Measurements from ENCODE around the gene LRRC8A.
A peak's percentile ranks its signal among the peaks of the same experiment; 100 is the strongest.
"Not testable (repeated sequence)": the region's sequence is repeated elsewhere in the genome, so short reads cannot be mapped to it uniquely, and the experiment has no call there.

Gene LRRC8A

DNA sequence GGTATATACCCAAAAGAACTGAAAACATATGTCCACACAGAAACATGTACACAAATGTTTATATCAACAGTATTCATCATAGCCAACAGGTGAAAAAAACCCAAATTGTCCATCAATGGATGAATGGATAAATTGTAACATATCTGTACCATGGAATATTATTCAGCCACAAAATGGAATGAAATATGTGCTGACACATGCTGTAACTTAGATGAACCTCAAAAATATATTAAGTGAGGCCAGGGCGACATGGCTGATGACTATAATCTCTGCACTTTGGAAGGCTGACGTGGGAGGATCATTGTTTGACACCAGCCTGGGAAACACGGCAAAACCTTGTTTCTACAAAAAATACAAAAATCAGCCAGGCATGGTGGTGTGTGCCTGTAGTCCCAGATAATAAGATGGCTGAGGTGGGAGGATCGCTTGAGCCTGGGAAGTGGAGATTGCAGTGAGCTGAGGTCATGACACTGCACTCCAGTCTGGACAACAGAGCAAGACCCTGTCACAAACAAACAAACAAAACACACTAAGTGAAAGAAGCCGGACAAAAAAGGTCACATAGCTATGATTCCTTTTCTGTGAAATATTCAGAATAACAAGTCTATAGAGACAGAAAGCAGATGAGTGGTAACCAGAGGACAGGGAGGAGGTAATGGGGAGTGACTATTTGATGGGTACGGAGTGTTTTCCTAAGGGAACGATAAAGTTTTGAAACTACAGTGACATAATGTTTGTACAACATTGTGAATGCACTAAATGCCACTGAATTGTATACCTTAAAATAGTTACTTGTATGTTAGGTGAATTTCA is 11.6 kb upstream of the LRRC8A start:
- DNase-seq: no peak

DNA sequence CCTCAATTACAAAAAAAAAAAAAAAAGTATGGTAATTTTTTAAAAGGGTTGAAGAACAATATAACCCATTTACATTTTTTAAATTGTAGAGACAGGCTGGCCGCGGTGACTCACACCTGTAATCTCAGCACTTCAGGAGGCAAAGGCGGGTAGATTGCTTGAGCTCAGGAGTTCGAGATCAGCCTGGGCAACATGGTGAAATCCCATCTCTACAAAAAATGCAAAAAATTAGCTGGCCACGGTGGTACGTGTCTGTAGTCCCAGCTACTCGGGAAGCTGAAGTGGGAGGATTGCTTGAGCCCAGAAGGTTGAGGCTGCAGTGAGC is 11.0 kb upstream of the LRRC8A start:
- not testable (repeated sequence) for DNase-seq

DNA sequence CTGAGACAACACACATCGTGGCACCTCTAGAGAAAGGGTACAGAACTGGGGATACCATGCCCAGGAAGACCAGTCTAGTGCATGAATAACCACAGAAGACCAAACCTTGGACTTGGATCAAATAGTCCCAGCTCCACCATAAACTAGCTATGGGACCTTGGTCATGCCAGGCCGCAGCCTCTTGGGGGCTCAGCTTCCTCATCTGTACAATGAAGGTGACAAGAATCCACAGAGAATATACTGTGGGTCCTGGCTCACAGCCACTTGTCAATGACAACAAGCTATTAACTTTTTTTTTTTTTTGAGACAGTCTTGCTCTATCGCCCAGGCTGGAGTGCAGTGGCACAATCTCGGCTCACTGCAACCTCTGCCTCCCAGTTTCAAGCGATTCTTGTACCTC is 4.1 kb upstream of the LRRC8A start:
- DNase-seq: no peak

DNA sequence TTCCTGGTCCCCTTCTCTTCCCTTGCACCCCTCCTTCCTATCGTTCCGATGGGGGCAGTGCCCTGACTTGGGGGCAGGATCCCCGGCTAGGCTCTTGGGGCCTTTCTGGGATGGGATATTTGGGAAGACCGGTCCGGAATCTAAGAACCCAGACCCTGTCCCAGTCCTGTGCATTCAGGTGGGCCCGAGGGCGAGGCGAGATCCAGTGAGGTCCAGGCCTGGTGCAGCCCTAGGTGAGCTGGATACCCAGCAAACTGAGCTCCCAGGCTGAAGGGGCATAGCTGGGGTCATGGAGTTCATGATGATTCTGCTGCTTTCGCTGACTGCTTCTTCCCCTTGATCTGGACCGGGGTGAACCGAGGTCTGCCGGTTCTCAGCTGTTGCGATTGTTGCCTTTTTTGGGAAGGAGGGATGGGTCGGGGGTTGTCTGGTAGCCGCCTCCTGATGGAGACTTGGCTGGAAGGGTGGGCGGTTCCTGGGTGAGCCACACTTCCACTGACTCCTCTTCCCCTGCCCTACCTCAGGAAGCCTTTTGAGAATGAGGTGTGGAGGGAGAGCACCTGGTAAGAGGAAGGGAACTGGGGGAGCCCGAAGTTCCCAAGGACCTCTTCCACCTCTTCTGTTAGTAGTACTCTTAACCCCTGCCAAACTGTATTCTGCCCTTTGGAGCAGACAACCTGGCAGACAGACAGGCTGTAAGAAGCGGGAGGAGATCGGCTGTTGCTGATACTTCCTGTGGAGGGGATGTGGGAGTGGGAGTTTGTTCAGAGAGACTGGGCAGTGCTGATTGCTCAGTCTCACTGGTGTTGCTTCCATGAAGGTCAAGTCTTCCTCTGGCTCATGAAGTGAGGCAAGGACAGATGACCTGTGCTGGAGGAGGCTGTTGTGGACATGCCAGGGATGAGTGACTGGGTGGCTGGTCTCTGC is 1.0 kb downstream of the LRRC8A start:
- DNase-seq: peak in 1 of 14 donors; percentile 73

DNA sequence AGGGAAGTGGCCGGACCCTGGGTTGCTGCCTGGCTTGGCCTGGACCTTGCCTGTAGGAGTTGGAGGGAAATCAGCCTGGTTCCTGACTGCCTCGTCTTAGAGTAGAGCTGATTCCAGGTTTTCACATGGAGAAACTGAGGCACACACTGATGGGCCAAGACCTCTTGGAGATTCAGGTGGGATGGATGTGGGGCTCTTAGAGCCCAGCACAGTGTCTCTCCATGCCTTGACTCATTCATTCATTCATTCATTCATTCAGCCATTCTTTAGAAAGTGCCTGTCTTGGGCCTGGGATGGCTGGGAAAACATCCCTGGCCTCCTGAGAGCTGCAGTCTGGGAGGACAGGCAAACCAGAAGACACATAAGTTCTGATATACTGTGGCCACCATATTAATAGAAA is 2.2 kb downstream of the LRRC8A start:
- no peak for DNase-seq

DNA sequence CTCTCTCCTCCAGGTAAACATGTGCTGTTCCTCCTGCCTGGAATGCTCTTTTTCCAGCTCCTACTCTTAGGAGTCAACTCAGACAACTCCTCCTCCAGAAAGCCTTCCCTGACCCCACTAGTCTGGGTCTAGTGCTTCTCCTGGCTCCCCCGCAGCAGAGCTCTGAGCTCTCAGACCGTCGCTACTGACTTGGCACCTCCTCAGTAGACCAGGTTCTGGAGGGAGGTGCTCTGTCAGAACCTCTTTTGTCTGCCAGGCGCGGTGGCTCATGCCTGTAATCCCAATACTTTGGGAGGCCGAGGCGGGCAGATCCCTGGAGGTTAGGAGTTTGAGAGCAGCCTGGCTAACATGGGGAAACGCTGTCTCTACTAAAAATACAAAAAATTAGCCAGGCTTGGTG is 3.4 kb downstream of the LRRC8A start:
- peak in 1 of 14 donors; percentile 65 for DNase-seq

DNA sequence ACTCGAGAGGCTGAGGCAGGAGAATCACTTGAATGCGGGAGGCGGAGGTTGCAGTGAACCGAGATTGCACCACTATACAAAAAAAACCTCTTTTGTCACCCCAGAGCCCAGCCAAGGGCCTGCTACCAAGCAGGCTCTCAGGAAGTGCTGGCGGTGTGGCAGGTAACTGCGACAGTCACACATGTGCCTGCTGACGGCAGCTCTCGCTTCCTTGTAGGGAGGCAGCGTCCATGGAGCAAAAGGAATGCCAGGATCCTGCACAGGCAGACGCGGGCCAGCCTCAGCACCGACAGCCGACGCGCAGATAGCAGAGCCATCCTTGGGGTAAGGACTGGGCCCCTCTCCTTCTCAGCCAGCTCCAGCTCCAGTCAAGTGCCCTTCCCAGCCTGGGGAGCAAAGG is 3.9 kb downstream of the LRRC8A start:
- DNase-seq: peak in 1 of 14 donors; percentile 50

DNA sequence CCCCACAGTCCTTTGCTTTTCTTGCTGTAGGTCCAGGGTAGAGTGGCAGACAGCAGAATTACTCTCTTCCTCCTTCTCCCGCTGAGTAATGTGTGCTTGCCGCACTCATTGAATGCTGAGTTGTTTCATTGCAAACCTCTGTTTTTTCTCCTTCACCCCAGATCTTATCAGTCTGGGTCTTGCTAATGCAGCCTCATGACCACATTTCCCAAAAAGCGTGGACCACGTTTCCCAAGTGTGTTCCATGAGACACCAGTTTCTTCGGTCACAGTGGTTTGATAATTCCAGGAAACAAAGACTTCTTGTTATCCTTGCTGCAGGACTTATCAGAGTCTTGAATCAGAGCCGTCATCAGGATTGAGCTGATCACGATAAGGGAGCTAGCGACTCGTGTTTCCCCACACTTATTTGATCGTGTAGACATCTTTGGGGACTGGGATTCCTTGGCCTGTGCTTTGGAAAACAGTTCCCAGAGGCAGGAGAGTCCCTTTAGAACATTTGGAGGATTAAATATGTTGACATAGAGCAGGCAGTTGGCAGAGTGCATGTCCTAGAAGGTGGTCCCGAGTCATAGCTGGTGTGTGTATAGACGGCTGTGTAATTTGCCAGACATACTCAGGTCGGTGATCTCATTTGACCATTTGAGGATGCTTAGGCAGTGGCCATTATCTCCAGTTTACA is 4.4 kb downstream of the LRRC8A start:
- DNase-seq: no peak

DNA sequence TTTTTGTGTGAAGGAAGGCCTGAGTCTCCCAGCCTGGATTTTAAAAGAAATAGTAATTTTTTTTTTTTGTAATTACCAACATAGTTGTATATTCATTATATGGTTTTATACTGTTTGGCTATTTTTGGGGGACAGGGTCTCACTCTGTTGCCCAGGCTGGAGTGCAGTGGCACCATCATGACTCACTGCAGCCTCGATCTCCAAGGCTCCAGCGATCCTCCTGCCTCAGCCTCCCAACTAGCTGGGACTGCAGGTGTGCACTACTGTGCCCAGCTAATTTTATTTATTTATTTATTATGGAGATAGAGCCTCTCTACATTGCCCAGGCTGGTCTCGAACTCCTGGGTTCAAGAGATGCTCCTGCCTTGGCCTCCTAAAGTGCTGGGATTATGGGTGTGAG is 5.1 kb downstream of the LRRC8A start:
- no peak for DNase-seq

DNA sequence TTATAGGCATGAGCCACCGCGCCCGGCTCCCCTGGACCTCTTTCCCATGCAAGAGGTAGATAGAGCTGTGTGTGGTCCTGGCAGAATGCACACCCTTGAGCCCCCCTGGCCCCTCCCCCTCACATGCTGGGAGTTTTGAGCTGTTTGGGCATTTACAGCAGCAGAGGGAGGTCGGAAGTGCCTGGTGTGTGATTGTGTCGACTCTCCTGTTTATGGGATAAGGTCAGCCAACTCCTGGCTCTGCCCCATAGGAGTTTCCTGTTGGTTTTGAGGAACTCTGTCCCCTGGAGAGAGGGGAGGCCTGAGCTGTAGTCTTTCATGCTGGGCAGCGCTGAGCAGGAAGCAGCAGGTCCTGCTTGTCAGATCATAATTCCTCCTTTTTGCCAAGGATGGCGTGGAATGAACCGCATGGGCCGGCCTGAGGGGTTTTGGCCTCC is 6.0 kb downstream of the LRRC8A start:
- peak in 1 of 14 donors; percentile 21 for DNase-seq

DNA sequence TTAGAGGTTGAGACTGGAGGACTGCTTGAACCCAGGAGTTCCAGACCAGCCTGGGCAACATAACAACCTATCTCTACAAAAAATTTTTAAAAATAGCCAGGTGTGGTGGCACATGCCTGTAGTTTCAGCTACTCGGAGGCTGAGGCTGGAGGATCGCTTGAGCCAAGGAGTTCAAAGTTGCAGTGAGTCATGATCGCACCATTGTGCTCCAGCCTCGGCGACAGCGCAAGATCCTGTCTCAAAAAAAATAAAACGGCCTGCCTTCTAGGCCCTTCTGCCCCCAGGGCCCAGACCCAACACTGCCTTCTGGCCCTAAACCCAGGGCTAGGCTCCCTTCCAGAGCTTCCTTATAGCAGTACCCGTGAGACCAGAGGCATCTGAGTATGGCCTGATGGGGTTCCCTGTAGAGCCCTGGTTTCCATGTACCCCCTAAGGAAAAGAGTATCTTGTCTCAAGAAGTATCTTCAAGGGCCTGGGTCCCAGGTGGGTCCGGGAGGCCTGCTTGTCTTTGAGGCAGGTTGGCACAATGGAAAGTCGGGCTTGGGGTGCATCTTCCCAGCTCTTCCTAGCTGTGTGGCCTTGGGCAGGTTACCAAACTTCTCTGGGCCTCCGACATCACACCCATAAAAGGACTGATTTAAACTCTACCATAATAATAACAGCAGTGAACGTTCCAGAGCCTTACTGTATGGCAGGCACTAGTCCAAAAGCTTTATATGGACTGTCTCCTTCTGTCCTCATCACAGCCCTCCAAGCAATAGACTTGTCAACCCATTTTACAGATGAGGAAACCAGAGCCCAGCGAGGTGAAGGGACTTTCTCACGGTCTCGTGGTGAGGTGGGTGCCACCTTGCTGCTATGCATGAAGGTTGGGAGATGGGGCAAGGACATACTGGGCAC is 9.6 kb downstream of the LRRC8A start:
- no peak for DNase-seq

DNA sequence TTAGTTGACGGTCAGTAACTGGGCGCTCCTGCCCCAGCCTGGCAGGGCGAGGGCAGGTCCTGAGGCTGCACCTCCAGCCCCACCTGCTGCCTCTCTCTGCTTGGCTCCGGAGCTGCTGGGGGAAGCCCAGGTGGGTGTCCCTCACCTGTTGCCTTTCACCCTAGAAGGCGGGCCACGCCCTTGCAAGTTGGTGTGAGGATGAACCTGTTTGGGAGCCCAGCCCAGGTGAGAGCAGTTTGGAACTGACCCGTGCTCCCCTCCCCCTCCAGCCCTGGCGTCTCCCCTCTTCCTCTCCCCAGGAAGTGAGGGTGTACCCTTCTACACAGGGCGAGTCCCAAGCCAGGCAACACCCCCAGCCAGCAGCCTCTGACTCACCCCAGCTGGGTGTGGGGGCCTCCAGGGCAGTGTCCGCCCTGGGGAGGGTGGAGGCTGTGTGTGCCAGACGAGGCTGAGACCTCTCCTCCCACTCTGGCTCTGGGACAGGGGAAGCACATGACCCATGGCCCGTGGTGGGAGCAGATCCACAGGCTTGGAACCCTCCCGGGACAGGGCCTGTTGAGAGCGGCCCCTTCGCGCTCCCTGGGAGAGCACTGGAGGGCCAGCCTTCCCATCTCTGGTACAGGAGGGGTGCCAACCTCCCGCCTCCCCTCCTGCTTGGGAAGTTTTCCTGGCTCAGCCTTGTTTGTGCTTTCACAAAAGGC is 10.4 kb downstream of the LRRC8A start:
- DNase-seq: peak; percentile 29 to 99 (median 90)

DNA sequence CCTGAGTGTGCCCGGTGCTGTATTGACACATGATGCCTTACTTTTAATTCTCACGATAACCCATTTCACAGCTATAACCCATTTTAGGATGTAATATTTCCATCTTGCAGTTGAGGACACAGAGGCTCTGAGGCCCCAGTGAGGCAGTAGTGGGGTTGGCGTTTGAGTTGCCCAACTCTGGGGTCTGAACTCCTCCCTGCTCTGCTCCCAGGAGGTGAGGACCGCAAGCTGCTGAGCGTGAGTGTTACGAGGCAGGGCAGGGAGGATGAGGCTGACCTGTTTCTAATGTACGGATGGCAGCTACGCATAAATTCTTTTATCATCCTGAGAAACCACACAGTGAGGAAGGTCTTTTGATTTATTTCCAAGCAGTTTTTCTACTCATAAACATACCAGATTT is 11.4 kb downstream of the LRRC8A start:
- DNase-seq: peak in 2 of 14 donors; percentile 60 to 63

DNA sequence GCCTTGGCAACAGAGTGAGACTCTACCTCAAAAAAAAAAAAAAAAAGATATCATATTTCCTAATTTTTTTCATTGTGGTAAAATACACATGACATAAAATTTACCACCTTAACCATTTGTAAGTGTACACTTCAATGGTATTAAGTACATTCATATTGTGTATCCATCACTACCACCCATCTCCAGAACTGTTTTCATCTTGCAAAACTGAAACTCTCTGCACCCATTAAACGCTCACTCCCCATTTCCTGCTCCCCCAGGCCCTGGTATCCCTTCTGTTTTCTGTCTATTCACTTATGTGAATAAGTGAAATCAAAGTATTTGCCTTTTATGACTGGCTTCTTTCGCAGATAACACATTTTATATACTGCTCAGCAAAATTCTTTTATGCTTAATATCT is 12.8 kb downstream of the LRRC8A start:
- no peak for DNase-seq

DNA sequence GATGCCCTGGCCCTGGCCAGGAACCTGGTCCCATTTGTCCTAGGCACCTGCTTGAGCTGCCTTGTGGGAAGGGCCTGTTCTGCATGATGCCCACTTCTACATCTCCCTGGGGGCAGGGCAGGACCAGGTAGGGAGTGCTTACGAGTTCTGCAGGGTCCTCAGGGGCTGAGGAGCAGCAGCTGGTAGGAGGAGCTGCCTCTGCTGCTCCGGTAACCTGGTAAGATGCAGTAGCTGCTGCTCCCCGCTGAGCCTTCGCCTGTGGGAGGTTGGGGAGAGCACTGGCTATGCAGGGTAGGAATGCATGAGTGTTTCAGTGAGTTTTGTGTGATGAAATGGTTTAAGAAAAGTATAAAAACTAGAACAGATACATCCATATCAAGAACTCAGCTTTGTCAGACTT is 13.6 kb downstream of the LRRC8A start:
- no peak for DNase-seq

DNA sequence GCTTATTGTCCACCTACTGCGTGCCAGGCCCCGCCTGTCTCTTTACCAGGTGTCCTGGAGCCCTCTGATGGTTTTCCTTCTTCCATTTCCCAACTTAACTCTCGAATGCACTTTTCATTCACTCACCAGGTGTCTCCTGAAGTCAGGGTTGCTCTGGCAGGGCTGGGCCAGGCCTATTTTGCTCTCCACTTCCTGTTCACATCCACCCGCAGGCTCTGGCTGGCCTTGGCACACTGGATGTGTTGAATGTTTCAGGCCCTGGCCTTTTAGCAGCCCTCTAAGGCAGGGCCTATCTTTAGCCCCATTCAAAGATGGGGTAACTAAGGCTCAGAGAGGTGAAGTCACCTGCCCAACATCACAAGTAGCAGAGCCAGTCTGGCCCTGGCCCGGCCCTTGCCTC is 16.4 kb downstream of the LRRC8A start:
- DNase-seq: no peak

DNA sequence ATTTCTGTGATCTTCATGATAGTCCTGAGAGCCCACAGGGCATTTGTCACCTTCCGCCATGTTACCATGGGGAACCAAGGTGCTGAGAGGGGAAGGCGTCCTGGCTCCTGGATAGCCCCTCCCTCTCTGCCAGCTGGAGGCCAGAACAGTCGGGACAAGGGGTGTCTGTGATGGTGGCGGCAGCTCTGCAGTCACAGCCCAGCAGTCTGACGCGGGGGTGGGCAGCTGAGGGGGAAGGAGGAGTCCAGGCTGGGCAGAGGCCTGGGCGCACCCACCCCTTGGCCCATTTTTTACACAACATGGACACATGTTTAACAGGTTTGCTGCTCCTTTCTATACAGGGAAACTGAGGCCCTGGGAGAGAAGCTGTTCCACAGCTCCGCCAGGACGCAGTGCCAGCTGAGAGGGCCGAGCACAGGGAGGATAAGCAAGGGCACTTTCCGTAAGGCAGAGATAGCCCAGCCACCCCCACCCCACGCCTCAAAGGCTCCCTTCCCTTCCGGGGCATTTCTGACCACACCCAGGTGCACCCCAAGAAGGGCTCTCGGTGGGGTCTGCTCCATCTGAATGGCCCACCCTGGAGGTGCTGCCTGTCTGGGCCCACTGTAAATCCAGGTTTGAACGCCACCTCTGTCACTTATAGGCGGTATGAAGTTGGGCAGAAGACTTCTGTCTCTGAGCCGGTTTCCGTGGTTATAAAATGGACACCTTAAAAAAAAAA is 17.1 kb downstream of the LRRC8A start:
- peak in 5 of 14 donors; percentile 13 to 52 (median 43) for DNase-seq

DNA sequence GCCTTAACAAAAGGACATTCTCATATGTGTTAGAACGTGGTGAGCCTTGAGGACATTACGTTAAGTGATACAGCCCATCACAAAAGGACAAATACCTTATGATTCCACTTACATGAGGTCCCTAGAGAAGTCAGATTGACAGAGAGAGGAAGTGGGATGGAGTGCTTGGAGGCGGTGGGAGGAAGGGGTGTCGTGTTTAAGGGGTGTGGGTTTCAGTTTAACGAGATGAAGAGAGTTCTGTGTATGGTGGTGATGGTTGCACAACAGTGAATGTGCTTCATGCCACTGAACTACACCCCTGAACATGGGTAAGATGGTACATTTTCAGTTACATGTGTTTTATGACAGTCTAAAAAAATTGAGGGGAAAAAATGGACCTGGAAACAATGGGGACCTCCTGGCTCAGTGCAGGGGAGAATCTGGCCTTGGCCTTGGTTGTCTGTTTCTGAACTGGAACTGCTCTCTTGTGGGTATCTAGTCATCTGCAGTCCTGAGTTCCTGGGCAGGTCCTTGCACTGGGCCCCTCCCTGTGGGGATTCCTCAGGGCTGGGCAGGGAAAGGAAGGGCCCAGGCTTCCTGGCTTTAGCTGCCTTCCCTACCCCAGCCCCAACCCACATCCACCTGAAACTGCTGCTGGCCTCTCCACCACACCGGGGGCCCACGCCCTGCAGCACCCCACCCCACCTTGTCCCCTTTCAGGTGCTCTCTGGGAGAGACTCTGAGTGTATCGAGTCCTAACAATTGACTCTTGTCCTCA is 17.8 kb downstream of the LRRC8A start:
- DNase-seq: no peak

DNA sequence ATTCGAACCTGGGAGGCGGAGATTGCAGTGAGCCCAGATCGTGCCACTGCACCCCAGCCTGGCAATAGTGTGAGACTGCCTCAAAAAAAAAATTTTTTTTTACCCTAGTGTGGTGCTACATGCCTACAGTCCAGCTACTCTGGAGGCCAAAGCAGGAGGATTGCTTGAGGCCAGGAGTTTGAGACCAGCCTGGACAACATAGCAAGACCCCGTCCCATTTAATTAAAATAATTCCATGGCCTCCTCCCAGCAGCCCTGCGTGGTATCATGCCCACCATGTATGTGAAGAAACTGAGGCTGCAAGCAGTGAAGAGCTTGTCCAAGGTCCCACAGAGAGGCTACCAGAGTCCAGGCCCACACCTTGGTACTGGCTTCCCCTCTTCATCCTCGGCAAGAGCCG is 19.4 kb downstream of the LRRC8A start:
- DNase-seq: no peak

DNA sequence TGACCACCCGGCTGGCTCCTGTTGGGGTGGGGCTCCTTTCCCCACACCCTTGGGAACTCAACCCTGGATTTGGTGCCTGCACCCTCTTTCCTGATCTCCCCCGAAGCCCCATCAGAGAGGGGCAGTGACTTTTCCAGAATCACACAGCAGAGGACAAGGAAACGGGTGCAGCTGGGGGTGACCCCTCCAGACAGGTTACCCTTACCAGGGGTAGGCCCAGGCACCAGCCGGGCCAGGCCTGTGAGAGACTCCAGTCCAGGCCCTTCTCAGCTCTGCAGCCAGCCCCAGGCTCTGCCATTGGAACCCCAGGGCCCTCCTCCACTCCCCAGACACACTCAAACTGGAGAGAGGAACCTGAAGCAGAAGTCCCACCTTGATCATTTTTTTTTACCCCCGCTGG is 19.9 kb downstream of the LRRC8A start:
- no peak for DNase-seq
